ENCODE results near the gene CELF1.

- TF ChIP-seq CEBPB (IDR thresholded peaks at IDR 0.05; ENCODE audit: low read depth, low read length), result no peak
- TF ChIP-seq CTCF (conservative IDR thresholded peaks at IDR 0.05; ENCODE audit: low read depth, low read length), result no peak
- TF ChIP-seq POLR2A (IDR thresholded peaks at IDR 0.05; ENCODE audit: low read depth, low read length), result no peak
- no peak for TF ChIP-seq RFX5 (IDR thresholded peaks at IDR 0.05; ENCODE audit: low read depth, low read length)
- TF ChIP-seq USF2 (IDR thresholded peaks at IDR 0.05; ENCODE audit: low read depth, low read length), result no peak
- TF ChIP-seq BHLHE40 (IDR thresholded peaks at IDR 0.05; ENCODE audit: low read depth, low read length), result no peak
- TF ChIP-seq SMC3 (IDR thresholded peaks at IDR 0.05; ENCODE audit: low read depth, low read length), result no peak
- TF ChIP-seq MXI1 (IDR thresholded peaks at IDR 0.05; ENCODE audit: borderline replicate concordance, low read depth, low read length), result no peak
- no peak for TF ChIP-seq ELK1 (IDR thresholded peaks at IDR 0.05; ENCODE audit: borderline replicate concordance, low read depth, low read length)
- no peak for TF ChIP-seq FOS (IDR thresholded peaks at IDR 0.05; ENCODE audit: low read depth, low read length)
- no peak for TF ChIP-seq MAZ (IDR thresholded peaks at IDR 0.05; ENCODE audit: borderline replicate concordance, low read depth, low read length)
Measured at GRCh38 chr11:47437746-47438418, 115.0 kb downstream of the CELF1 start.

Measured in IMR-90 (cell line).